HCT116 (cell line): ENCODE results near the gene ITGB1. TPM values are rescaled to one million over a fixed set of nuclear protein-coding genes. Genes with fewer than 3 reads are reported as not detected.

Experiments
- ATAC-seq: fragments of 200-7000 bp; cut with Tn5 transposase; 2 replicates; pipeline ENCODE4 v1.9.1; 2020; ENCODE audit warnings: mild to moderate bottlenecking, moderate library complexity
- BruUV-seq: library from RNA; stranded (reverse); fragments of 400-500 nt; replicated peaks from 2 replicates; lab custom pipeline; 2021; lab: Mats Ljungman, UMichigan
- CTCF ChIA-PET: fragments of 300-600 bp; sonication (Branson Sonifier 250); formaldehyde crosslinking; loops from one replicate; lab custom pipeline; 2021; ENCODE audit warnings: antibody characterized with exemption; lab: Charles Lee
- POLR2A ChIA-PET: fragments of 300-600, 350-600 bp; sonication (Branson Sonifier 250); formaldehyde crosslinking; loops from one replicate; lab custom pipeline; 2021; ENCODE audit warnings: antibody characterized with exemption; lab: Charles Lee
- RAD21 ChIA-PET, 2 experiments: fragments of 300-600 bp; sonication (Branson Sonifier 250); formaldehyde crosslinking; loops; one replicate each; lab custom pipeline; 2023; ENCODE audit warnings: low total read pairs in 2 of 2; ENCODE audit not compliant: uncharacterized antibody in 2 of 2, unreplicated experiment in 2 of 2, low non-redundant PET in 1 of 2; lab: Charles Lee
- DNase-seq: peaks from one replicate; pipeline ENCODE4 v3.0.0-alpha.2; 2010; ENCODE audit warnings: low read depth, low spot score
- H2AFZ ChIP-seq: fragments of 200-600 bp; shearing (Covaris generic), sonication (generic); 2 replicates; pipeline ENCODE4 v1.6.1; 2017; ENCODE audit warnings: low read depth, mixed run types, mixed read lengths, antibody characterized with exemption, low read length; ENCODE audit not compliant: poor library complexity, severe bottlenecking
- H3K27ac ChIP-seq: 2 replicates; pipeline ENCODE4 v1.5.1; 2012; ENCODE audit warnings: low read depth, low read length
- H3K27me3 ChIP-seq: fragments of 200-600 bp; sonication (generic); 2 replicates; pipeline ENCODE4 v1.6.1; 2016; ENCODE audit warnings: mixed run types, low read length, mixed read lengths; ENCODE audit not compliant: insufficient read depth
- H3K36me3 ChIP-seq, 2 experiments: fragments of 200-500 bp in 1 of 2; fragments of 200-600 bp in 1 of 2; sonication (Bioruptor generic) in 1 of 2; sonication (generic) in 1 of 2; 2 replicates each; pipeline versions ENCODE4 v1.5.1 to v1.6.1; 2014 to 2016; ENCODE audit warnings: low read length in 2 of 2, inconsistent platforms in 1 of 2, mixed read lengths in 1 of 2, mixed run types in 1 of 2; ENCODE audit not compliant: insufficient read depth in 2 of 2, control insufficient read depth in 1 of 2
- H3K4me1 ChIP-seq, 2 experiments: fragments of 200-600 bp in 1 of 2; sonication (generic) in 1 of 2; 2 replicates each; pipeline versions ENCODE4 v1.5.1 to v1.6.1; 2012 to 2017; ENCODE audit warnings: low read length in 2 of 2, inconsistent platforms in 1 of 2, mild to moderate bottlenecking in 1 of 2, mixed read lengths in 1 of 2, mixed run types in 1 of 2, moderate library complexity in 1 of 2; ENCODE audit not compliant: insufficient read depth in 2 of 2, control insufficient read depth in 1 of 2
- H3K4me2 ChIP-seq: fragments of 200-600 bp; sonication (generic); 2 replicates; pipeline ENCODE4 v1.6.1; 2017; ENCODE audit warnings: mixed run types, low read length, mixed read lengths
- H3K4me3 ChIP-seq, 2 experiments: fragments of 200-600 bp in 1 of 2; sonication (generic) in 1 of 2; replicated peaks in 1 of 2; 2 replicates each; pipeline ENCODE4 v1.5.1; 2011 to 2016; ENCODE audit warnings: low read length in 2 of 2, control low read depth in 1 of 2, low read depth in 1 of 2, mild to moderate bottlenecking in 1 of 2, mixed read lengths in 1 of 2, mixed run types in 1 of 2
- H3K79me2 ChIP-seq: fragments of 200-600 bp; sonication (generic); 2 replicates; pipeline ENCODE4 v1.6.1; 2017; ENCODE audit warnings: mild to moderate bottlenecking, mixed run types, low read length, moderate library complexity, mixed read lengths; ENCODE audit not compliant: insufficient read depth
- H3K9ac ChIP-seq: fragments of 200-600 bp; sonication (generic); 2 replicates; pipeline ENCODE4 v1.6.1; 2016; ENCODE audit warnings: low read length, mixed read lengths
- H3K9me2 ChIP-seq: fragments of 200-600 bp; sonication (generic), shearing (Covaris generic); 2 replicates; pipeline ENCODE4 v1.6.1; 2017; ENCODE audit warnings: mixed run types, mild to moderate bottlenecking, moderate library complexity; ENCODE audit not compliant: insufficient read depth
- H3K9me3 ChIP-seq, 2 experiments: fragments of 200-500 bp in 1 of 2; fragments of 200-600 bp in 1 of 2; sonication (Bioruptor generic) in 1 of 2; sonication (generic) in 1 of 2; 2 replicates each; pipeline ENCODE4 v1.6.1; 2014 to 2017; ENCODE audit warnings: low read length in 2 of 2, mixed read lengths in 2 of 2, inconsistent platforms in 1 of 2, low read depth in 1 of 2, mild to moderate bottlenecking in 1 of 2, mixed run types in 1 of 2, moderate library complexity in 1 of 2; ENCODE audit not compliant: control insufficient read depth in 1 of 2, insufficient read depth in 1 of 2
- H4K20me1 ChIP-seq: fragments of 200-600 bp; sonication (generic), shearing (Covaris generic); 2 replicates; pipeline ENCODE4 v1.6.1; 2017; ENCODE audit warnings: mixed run types, mild to moderate bottlenecking, moderate library complexity; ENCODE audit not compliant: insufficient read depth
- EGR1 ChIP-seq: IDR thresholded peaks from 2 replicates; pipeline ENCODE4 v1.6.1; 2012; ENCODE audit warnings: low read depth
- EZH2 ChIP-seq: fragments of 200-600 bp; sonication (generic); IDR thresholded peaks from 2 replicates; pipeline ENCODE4 v1.6.1; 2017; ENCODE audit warnings: antibody characterized with exemption, mixed run types
- EZH2phosphoT487 ChIP-seq: fragments of 200-600 bp; IDR thresholded peaks from 2 replicates; pipeline ENCODE4 v1.6.1; 2018; ENCODE audit warnings: antibody characterized with exemption, borderline replicate concordance
- FOSL1 ChIP-seq: IDR thresholded peaks from 2 replicates; pipeline ENCODE4 v1.6.1; 2012; ENCODE audit warnings: low read depth
- POLR2A ChIP-seq: IDR thresholded peaks from 2 replicates; pipeline ENCODE4 v1.7.0; 2011; ENCODE audit warnings: borderline replicate concordance; ENCODE audit not compliant: insufficient read depth, insufficient read length; ENCODE audit errors: extremely low read depth
- POLR2AphosphoS5 ChIP-seq: IDR thresholded peaks from 2 replicates; pipeline ENCODE4 v1.6.1; 2011; ENCODE audit warnings: mild to moderate bottlenecking, low read depth, low read length, moderate library complexity
- SP1 ChIP-seq: IDR thresholded peaks from 2 replicates; pipeline ENCODE4 v1.6.1; 2012; ENCODE audit warnings: low read depth
- SRF ChIP-seq: IDR thresholded peaks from 2 replicates; pipeline ENCODE4 v1.6.1; 2012; ENCODE audit warnings: low read depth
- TCF7L2 ChIP-seq: IDR thresholded peaks from 2 replicates; pipeline ENCODE4 v1.7.0; 2011; ENCODE audit warnings: borderline replicate concordance, inconsistent platforms; ENCODE audit not compliant: insufficient read depth, insufficient read length; ENCODE audit errors: extremely low read depth
- YY1 ChIP-seq: IDR thresholded peaks from 2 replicates; pipeline ENCODE4 v1.6.1; 2011; ENCODE audit warnings: low read length, low read depth, moderate library complexity, mild to moderate bottlenecking; ENCODE audit not compliant: insufficient replicate concordance; ENCODE audit errors: extremely low read depth
- ZNF274 ChIP-seq: fragments of 200-500 bp; sonication (Bioruptor generic); IDR thresholded peaks from 2 replicates; pipeline ENCODE4 v1.6.1; 2014; ENCODE audit warnings: mild to moderate bottlenecking, low read depth, low read length, inconsistent platforms
- intact Hi-C: fragments of 100-400 bp; cut with micrococcal nuclease; formaldehyde crosslinking; loops from 2 replicates; pipeline ENCODE4 v1.10.0; 2022
- total RNA-seq: library from RNA; stranded (reverse); gene quantifications from one replicate; pipeline ENCODE4 v1.2.1, GENCODE V29; 2021; ENCODE audit not compliant: unreplicated experiment
- TF ChIP-seq, protein P1 (sequence below), 3 experiments: fragments of 200-600 bp in 1 of 3; sonication (generic) in 1 of 3; IDR thresholded peaks in 2 of 3; conservative IDR thresholded peaks in 1 of 3; 2 replicates each; pipeline ENCODE4 v1.5.1; 2012 to 2017; ENCODE audit warnings: low read depth in 2 of 3, low read length in 2 of 3, antibody characterized with exemption in 1 of 3, borderline replicate concordance in 1 of 3, control low read depth in 1 of 3, mild to moderate bottlenecking in 1 of 3, mixed read lengths in 1 of 3, mixed run types in 1 of 3, moderate library complexity in 1 of 3; ENCODE audit not compliant: insufficient read depth in 1 of 3
- TF ChIP-seq, protein P2 (sequence below): IDR thresholded peaks from 2 replicates; pipeline ENCODE4 v1.6.1; 2012

ITGB1 gene
- total RNA-seq, 1 experiment from 2014 or later = 366 TPM

DNA sequence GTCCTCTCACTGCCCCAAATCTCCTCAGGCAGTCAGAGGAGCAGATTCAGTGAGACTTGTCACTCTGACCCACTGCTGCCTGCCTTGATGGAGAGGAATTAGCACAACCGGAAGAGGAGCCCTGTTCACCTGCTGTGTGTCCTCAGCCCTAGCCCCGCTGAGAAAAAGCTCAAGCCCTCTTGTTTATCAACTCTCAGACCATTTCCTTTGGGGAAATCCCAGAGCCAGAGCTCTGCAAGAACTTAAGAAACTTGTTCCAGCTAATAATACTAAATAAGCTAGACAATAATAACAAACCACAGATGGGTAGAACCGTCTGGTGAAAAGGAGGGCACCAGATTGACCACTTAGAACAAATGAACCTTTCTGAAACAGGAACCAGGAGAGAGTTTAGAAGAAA is 37.7 kb upstream of the ITGB1 start:
- ATAC-seq = no peak
- Histone ChIP-seq H3K27ac (no peak overlapping the region), H3K27me3 (no peaks in the 10 kb centered on the region), H3K4me2 (no peak overlapping the region), H3K9me2 (no peaks in the 10 kb centered on the region), H3K4me1 (peaks cover 6 to 17% of the 10 kb centered on the region in 2 experiments; a peak in 3 of 4 replicates), H3K4me3 (no peak overlapping the region), H3K9me3 (peaks cover 0 to 5% of the 10 kb centered on the region in 2 experiments; a peak in 1 of 4 replicates), H3K79me2 (no peaks in the 10 kb centered on the region), H4K20me1 (no peaks in the 10 kb centered on the region), H2AFZ (no peak overlapping the region), H3K36me3 (no peaks in the 10 kb centered on the region), H3K9ac (no peak overlapping the region)
- ChIA-PET POLR2A (interaction anchor here (1.1 to 1.2 kb wide), 2 partner anchors 13 to 15 kb away, joined by 3 read pairs; no protein-coding TSS in a partner anchor), RAD21 (no interaction called here), CTCF (no interaction called here)
- DNase-seq = no peak
- no TSS peak for BruUV-seq
- intact Hi-C loops = no loop called here
- TF ChIP-seq ZNF274 = no peak
- TF ChIP-seq, protein P1, sequence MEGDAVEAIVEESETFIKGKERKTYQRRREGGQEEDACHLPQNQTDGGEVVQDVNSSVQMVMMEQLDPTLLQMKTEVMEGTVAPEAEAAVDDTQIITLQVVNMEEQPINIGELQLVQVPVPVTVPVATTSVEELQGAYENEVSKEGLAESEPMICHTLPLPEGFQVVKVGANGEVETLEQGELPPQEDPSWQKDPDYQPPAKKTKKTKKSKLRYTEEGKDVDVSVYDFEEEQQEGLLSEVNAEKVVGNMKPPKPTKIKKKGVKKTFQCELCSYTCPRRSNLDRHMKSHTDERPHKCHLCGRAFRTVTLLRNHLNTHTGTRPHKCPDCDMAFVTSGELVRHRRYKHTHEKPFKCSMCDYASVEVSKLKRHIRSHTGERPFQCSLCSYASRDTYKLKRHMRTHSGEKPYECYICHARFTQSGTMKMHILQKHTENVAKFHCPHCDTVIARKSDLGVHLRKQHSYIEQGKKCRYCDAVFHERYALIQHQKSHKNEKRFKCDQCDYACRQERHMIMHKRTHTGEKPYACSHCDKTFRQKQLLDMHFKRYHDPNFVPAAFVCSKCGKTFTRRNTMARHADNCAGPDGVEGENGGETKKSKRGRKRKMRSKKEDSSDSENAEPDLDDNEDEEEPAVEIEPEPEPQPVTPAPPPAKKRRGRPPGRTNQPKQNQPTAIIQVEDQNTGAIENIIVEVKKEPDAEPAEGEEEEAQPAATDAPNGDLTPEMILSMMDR (IDR thresholded peaks at IDR 0.05 in 2 of 3, conservative IDR thresholded peaks at IDR 0.05 in 1 of 3; ENCODE audit: borderline replicate concordance in 1 of 3, insufficient read depth in 1 of 3, low read depth in 2 of 3, low read length in 2 of 3) = no peak
- no peak for TF ChIP-seq EGR1
- TF ChIP-seq FOSL1 = no peak
- no peak for TF ChIP-seq EZH2phosphoT487
- no peak for TF ChIP-seq POLR2A
- TF ChIP-seq EZH2 = no peak
- no peak for TF ChIP-seq SP1
- TF ChIP-seq YY1 = no peak
- TF ChIP-seq, protein P2, sequence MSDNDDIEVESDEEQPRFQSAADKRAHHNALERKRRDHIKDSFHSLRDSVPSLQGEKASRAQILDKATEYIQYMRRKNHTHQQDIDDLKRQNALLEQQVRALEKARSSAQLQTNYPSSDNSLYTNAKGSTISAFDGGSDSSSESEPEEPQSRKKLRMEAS = no peak
- TF ChIP-seq POLR2AphosphoS5 = no peak
- TF ChIP-seq TCF7L2 = no peak
- no peak for TF ChIP-seq SRF
- TF ChIP-seq, all 23 proteins: peak for 0
